HFFc6 (cell line): ENCODE measurements around the gene CCDC197. TPM values are rescaled to one million over a fixed set of nuclear protein-coding genes. Genes with fewer than 3 reads are reported as not detected.

Experiments
- DNase-seq: peaks from one replicate; pipeline ENCODE4 v3.0.0-alpha.2; 2018
- H3K27ac Mint-ChIP-seq: 2 replicates; pipeline ENCODE4 v1.8.0; 2020; ENCODE audit warnings: mild to moderate bottlenecking, mixed read lengths
- H3K27me3 Mint-ChIP-seq: 2 replicates; pipeline ENCODE4 v1.8.0; 2021; ENCODE audit warnings: mild to moderate bottlenecking, moderate library complexity, mixed read lengths; ENCODE audit not compliant: insufficient read depth
- H3K36me3 Mint-ChIP-seq: 2 replicates; pipeline ENCODE4 v1.8.0; 2021; ENCODE audit warnings: low read depth, mixed read lengths
- H3K4me1 Mint-ChIP-seq: 2 replicates; pipeline ENCODE4 v1.8.0; 2020; ENCODE audit warnings: low read depth, mixed read lengths
- H3K4me3 Mint-ChIP-seq: 2 replicates; pipeline ENCODE4 v1.8.0; 2020; ENCODE audit warnings: mild to moderate bottlenecking, moderate library complexity, mixed read lengths
- H3K9me3 Mint-ChIP-seq: 2 replicates; pipeline ENCODE4 v1.8.0; 2020; ENCODE audit warnings: mild to moderate bottlenecking, mixed read lengths
- CTCF ChIP-seq: fragments of 200-600 bp; sonication (generic); IDR thresholded peaks from 2 replicates; pipeline ENCODE4 v1.5.0; 2021; ENCODE audit warnings: antibody characterized with exemption, mild to moderate bottlenecking
- total RNA-seq, 6 experiments: library from RNA; stranded (reverse); fragmentation: NEBNext Ultra II Directional; extraction: Animal tissue kit (Norgen Biotek cat#: 25700); gene quantifications; 2 replicates in 1 of 6; 3 replicates in 5 of 6; pipeline ENCODE4 v1.2.3, GENCODE V29; 2021

The CCDC197 gene
- total RNA-seq, 6 experiments from 2014 or later = not detected

- no peak for TF ChIP-seq CTCF
- peaks cover 17% of the 10 kb centered on the region for H3K4me1 Mint-ChIP-seq
- H3K36me3 Mint-ChIP-seq = no peaks in the 10 kb centered on the region
- peak; percentile 41 for DNase-seq
- no peak overlapping the region; the same call in 1 of the 2 replicates for H3K27ac Mint-ChIP-seq
- H3K4me3 Mint-ChIP-seq = no peak overlapping the region
- H3K9me3 Mint-ChIP-seq = no peaks in the 10 kb centered on the region
- peaks cover 18% of the 10 kb centered on the region for H3K27me3 Mint-ChIP-seq
These were observed 14.7 kb downstream of the CCDC197 start for GRCh38 chr14:94011795-94012194.

- DNase-seq = no peak
- TF ChIP-seq CTCF = no peak
- Mint-ChIP-seq H3K27ac (no peak overlapping the region), H3K9me3 (no peaks in the 10 kb centered on the region), H3K27me3 (peaks cover 32% of the 10 kb centered on the region), H3K4me3 (no peak overlapping the region), H3K4me1 (peaks cover 17% of the 10 kb centered on the region), H3K36me3 (no peaks in the 10 kb centered on the region)
These were observed 17.3 kb downstream of the CCDC197 start for GRCh38 chr14:94014382-94014781.

- H3K27ac Mint-ChIP-seq = no peak overlapping the region
- H3K27me3 Mint-ChIP-seq = peaks cover 30% of the 10 kb centered on the region
- peaks cover 10% of the 10 kb centered on the region for H3K4me1 Mint-ChIP-seq
- H3K4me3 Mint-ChIP-seq = no peak overlapping the region
- no peak for DNase-seq
- no peaks in the 10 kb centered on the region for H3K36me3 Mint-ChIP-seq
- no peaks in the 10 kb centered on the region for H3K9me3 Mint-ChIP-seq
- peak; percentile 26; the same call in 1 of the 2 replicates for TF ChIP-seq CTCF
These were observed 18.1 kb downstream of the CCDC197 start for GRCh38 chr14:94015223-94015622.

GRCh38 chr14:94016446-94016976, 19.4 kb downstream of the CCDC197 start:
- H3K36me3 Mint-ChIP-seq = no peaks in the 10 kb centered on the region
- no peak for DNase-seq
- peaks cover 32% of the 10 kb centered on the region for H3K27me3 Mint-ChIP-seq
- H3K4me1 Mint-ChIP-seq = peaks cover 12% of the 10 kb centered on the region
- no peak overlapping the region for H3K27ac Mint-ChIP-seq
- H3K9me3 Mint-ChIP-seq = no peaks in the 10 kb centered on the region
- H3K4me3 Mint-ChIP-seq = no peak overlapping the region
- TF ChIP-seq CTCF = no peak

GRCh38 chr14:94018308-94018707, 21.2 kb downstream of the CCDC197 start:
- no peak overlapping the region for H3K4me3 Mint-ChIP-seq
- no peaks in the 10 kb centered on the region for H3K36me3 Mint-ChIP-seq
- H3K27me3 Mint-ChIP-seq = peaks cover 35% of the 10 kb centered on the region
- no peak overlapping the region for H3K27ac Mint-ChIP-seq
- no peak for DNase-seq
- peaks cover 10% of the 10 kb centered on the region for H3K4me1 Mint-ChIP-seq
- no peaks in the 10 kb centered on the region for H3K9me3 Mint-ChIP-seq
- no peak for TF ChIP-seq CTCF

- Mint-ChIP-seq H3K36me3 (no peaks in the 10 kb centered on the region), H3K27ac (no peak overlapping the region), H3K9me3 (no peaks in the 10 kb centered on the region), H3K27me3 (peaks cover 35% of the 10 kb centered on the region), H3K4me3 (no peak overlapping the region), H3K4me1 (peaks cover 10% of the 10 kb centered on the region)
- no peak for DNase-seq
- no peak for TF ChIP-seq CTCF
These were observed 22.2 kb downstream of the CCDC197 start for GRCh38 chr14:94019329-94019728.
